SKM-1 treated with dmso at 0.1 percent for 144 hours (cell line): ENCODE data around the gene ITPR3.

Source experiments
- DNase-seq: peaks from one replicate; lab custom pipeline; 2025; ENCODE audit not compliant: unreplicated experiment; lab: John Stamatoyannopoulos, UW

ITPR3 gene

DNA sequence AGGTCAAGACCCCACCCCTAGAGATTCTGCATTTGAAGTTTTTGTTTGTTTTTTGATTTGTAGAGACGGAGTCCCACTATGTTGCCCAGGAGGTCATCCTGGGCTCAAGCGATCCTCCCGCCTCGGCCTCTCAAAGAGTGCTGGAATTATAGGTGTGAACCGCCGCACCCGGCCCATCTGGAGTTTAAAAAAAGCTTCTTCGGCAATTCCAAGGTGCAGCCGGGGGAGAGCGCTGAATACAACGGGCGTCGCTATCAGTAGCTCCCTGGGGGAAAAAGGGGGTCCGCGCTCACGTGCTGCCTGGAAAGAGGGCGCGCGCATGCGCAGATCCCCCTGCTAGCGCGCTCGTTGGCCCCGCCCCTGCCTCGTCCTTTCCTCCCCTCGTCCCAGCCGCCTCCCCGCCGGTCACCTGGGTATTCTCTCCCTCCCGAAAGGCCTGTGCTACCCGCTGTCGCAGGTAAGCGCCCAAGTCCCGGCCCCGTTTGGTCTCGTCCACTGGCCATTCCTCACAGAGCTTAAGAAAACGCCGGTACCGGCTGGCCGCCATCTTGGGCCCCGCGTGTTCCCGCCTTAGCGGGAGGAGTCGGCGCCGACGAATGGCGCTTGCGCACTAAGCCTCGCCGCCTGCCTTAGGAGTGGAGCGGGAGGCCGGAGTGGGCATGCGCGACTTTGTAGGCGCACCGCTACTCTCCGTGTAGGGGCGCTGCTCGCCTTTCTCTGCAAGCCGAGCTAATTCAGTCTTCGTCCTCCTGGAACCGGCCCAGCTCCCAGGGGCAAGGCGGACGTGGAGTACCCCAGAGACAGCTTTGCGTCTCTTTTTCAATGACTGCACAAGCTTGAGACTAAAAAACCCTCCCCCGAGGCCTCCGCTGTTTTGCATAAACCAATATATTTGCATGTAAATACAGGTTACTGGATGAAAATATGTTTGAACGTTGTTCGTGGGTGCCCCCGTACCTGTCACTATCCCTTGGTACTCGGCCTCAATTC, 90.3 kb downstream of the ITPR3 start, which contains the start of gene UQCC2:
TSS of gene UQCC2 (minus strand) at position 561 of the 990 bp plus-strand sequence. CDS start at position 547, 14 bp downstream.
- DNase-seq: peak; percentile 94

DNA sequence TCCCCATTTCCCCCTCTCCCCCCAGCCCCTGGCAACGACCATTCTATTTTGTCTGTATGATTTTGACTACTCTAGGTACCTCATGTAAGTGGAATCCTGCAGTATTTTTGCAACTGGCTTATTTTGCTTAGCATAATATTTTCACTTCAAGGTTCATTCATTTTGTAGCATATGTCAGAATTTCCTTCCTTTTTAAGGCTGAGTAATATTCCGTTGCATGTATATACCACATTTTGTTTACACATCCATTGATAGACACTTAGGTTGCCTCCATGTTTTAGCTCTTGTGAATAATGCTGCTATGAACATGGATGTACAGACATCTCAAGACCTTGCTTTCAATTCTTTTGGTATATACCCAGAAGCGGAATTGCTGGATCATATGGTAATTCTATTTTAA, 91.8 kb downstream of the ITPR3 start:
- no peak for DNase-seq

DNA sequence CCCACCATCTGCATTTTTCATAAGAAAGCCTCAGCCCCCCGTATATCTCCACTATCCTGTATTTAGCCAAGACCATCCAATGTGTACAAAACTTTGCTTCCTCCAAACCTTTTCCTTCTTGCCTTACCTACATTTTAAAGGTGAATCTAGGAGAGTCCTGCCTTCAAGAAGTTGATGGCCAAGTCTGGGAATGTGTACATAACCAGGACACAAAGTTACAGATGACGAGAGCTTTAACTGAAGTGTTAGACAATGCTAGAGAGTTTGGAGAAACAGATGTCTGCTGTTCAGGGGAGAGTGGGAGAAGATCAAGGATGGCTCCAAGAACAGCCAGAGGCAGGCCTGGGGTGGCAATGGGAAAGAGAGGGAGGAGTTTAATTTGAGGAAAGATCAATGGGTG, 92.7 kb downstream of the ITPR3 start:
- no peak for DNase-seq

DNA sequence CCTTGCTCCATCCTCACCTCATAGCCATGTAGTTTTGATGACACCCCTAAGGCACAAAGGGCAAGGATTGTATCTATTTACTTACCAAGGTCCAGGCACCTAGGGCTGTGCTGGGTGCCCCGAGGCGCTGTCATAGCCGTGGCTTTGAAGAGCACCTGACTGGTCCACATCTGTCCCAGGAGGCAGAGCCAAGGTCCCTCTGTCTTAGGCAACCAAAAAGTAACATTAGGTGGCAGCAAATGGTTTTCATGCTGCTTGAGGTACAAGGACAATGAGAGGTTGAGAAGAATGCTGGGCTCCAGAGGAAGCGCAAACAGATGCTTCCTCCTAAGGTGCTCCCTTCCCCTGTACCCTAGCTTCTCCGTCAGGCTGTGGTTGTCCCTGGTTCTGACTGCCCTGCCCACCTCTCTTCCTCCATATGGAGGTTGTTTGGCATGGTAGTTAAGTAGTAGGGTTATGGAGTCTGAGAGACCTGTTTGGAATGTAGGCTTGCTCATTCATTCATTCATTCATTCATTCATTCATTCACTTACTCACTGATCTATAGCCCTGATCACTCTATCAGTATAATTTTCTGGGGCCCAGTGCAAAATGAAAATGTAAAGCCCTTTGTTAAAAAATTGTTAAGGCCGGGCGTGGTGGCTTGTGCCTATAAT, 93.4 kb downstream of the ITPR3 start:
- DNase-seq: no peak

DNA sequence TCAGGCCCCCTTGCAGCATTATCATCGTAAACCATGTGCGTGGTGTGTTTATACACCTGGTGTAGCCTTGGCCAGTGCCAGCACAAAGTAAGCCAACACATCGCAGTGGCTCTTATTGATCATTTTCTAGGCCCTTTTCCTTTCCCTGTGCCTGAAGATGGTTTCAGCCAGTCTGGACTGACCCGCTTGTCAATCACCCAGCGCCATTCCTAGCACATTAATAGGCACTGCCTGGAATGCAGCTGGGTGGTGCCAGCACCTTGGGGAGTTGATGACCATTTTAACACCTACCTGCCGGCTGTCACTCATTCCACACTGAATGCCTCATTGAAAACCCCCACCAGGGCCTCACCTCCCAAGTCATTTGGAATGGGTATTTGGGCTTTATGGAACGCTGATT, 95.3 kb downstream of the ITPR3 start:
- DNase-seq: no peak

DNA sequence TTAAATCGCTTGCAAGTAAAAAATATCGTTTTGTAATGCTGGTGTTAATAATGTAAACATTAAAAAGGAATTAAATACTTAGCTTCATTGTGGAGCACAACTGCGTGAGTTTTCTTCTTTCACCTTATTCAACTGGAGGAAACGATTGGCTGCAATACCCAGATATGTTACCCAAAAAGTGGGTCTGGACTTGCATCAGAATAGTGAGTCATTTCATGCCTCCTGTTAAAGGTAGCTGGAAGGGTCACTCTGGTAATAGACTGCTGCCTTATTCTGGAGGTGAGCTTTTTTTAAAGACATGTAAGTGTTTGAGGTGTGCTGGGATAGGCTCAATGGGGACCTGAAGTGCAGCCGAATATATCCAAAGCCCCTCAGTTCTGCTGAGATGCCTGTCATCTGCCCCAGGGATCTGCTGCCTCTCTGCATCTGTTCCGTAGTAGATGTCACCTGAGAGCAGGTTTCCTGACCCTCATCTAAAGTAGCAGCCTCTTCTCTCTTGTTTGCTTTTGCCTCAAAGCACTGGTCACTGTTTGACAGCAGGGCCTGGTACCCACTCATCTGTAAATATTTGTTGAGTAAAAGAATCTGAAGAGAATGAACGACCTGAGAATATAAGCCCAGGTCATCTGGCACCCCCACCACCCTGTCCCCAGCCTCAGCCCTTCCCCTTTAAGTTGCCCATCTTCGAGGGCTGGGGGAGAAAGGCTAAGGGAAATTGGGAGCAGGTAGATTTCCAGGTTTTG, 95.9 kb downstream of the ITPR3 start:
- no peak for DNase-seq

DNA sequence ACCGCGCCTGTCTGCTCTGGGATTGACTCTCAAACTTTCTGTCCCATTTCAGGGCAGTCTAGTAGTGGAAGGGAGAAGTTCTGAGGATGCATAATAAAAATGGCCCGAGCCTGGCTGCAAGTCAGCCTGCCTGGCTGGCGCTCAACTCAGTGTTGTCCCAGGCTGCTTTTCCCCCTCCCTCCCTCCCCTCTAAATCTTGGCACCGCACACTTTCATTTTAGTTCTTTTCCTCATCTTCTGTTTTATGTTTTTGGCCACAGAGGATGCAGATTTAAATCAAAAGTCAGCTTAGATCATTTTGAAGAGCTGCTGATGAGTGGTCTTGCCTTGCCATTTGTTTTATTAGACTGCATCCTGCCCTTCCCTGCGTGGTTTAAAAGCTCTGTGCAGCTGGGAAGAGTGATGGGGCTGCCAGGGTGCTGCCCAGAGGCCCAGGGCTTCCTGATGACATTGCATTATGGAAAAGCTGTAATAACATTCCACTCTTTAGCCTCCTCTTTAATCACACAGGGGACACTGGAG, 96.9 kb downstream of the ITPR3 start:
- DNase-seq: no peak

DNA sequence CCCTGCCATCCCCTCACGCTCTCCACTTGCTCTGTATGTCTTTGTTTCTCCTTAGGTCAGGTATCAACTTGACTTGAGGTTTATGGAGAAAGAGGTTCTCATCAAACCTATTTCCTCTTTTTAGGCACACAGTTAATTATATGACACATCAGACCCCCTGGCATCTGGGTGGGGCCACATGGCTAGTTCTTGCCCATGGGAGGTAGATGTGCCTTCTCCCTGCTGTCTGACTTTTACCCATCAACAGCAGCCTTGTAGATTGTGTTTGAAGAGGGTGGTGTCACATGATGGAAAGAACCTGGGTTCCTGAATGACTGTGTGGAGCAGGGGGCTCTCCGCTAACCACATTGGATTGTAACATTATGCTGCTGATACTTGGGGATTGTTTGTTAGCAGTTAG, 97.6 kb downstream of the ITPR3 start:
- DNase-seq: peak; percentile 27

DNA sequence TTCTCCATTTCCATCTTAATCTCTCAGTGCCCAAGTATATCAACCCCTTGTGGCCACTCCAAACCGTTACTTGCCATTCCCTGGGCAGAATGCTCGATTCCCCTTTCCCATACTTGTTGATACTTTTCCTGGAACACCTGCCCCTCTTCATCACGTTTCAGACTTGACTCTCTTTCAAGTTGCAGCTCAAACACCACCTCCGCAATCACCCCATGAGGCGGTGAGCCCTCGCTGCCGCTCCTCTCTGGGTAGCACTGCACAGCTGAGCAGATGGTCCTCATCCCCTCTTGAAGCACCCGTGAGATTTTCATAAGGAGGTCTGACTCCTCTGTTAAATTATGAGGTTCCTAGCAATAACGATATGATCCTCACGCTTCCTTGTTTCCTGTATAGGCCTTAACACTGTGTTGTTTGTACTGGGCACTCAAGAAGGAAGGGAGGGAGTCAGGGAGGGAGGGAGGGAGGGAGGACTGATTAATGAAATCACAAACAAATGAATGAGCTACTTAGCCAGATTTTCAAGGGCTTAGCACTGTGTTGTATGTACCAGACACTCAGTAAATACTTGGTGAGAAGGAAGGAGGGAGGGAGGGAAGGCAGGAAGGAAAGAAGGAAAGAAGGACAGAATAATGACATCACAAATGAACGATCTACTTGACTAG, 98.3 kb downstream of the ITPR3 start:
- no peak for DNase-seq

DNA sequence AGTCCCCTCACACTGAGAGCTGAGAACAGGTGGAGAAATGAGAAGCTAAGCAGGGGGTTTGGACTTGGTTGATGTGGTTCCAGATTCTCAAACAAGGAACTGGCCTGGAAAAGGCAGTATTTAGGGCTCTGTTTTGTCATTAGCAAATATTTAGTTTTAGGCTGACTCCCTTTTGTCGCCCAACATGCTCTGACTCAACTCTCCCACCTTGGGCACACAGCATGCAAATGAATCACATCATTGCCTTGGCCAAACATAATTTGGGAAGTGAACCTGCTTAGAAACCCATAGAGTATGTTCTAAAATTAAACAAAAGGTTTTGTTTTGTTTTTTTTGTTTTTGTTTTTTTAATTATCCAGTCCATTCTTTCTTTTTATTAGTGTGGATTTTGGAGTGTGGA, 99.9 kb downstream of the ITPR3 start:
- DNase-seq: no peak

DNA sequence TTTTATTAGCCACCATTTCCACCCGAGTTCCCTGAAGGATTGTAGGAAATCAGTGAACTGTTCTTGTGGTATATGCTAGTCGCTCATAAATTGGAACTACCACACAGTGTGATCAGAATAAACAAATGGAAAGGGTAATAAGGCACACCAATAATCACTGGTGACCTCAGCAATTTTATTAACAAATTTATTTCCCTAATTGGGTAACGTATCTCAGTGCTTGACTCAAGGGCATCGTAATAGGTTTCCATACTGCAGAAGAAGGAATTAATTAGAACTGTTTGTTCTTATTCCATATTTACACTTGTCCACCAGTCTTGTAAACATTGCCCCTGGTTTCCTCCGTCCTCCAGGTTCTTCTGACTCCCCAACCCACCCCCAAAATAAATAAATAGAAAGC, 100.4 kb downstream of the ITPR3 start:
- DNase-seq: no peak

DNA sequence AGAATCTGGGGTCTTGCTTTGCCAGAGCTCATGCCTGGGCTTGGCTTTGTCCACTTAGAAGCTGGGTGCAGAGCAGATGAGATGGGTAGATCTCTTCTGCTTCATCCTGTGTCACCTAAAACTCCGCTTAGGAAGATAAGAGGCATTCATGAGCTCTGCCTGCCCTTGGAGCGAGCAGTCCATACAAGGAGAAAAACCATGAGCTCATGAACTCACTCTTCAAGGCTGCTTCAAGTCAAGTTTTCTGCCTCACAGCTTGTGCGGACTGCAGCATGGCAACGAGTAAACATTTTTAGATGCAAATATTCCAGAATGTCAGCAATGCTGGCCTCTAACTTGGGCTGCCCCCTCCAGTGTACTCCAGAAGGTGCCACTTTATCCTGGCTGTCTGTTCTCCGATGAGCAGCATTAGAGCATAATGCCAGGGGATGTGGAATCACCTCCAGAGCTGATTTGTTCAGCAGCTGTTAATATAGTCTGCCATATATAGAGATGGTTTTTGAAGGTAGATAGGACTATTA, 101.0 kb downstream of the ITPR3 start:
- no peak for DNase-seq

DNA sequence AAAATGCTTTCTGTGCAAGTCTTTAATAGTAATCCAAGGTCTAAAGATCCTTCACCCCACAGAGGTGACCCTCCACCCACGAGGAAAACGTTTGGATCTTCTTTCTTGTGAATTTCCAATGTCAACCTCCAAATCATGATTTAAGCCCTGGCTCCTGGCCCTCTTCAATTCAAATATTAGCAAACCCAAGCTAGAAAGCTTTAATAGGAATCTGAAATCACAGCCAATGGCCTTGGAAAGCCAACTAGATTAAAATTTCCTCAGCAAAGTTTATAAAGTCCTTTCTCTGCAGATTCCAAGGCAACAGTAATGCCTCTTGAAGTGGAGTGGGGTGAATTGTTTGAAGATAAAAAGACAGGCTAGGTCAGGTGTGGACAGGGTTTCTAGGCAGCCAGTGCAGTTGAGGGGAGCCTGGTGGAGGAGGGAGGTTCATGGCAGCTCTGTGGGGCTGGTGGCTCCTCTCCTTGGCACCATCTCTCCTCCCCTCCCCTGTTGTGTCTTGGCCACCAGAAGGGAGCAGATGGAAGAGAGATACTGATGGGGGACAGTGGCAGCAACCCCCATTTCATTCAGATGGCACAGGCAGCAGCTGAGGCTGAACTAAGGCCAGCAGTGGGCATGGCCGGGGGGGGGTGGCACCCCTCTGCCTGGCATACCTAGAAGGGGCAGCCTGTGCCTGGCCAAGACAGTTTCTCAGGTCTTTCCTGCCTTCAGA, 102.4 kb downstream of the ITPR3 start:
- no peak for DNase-seq

DNA sequence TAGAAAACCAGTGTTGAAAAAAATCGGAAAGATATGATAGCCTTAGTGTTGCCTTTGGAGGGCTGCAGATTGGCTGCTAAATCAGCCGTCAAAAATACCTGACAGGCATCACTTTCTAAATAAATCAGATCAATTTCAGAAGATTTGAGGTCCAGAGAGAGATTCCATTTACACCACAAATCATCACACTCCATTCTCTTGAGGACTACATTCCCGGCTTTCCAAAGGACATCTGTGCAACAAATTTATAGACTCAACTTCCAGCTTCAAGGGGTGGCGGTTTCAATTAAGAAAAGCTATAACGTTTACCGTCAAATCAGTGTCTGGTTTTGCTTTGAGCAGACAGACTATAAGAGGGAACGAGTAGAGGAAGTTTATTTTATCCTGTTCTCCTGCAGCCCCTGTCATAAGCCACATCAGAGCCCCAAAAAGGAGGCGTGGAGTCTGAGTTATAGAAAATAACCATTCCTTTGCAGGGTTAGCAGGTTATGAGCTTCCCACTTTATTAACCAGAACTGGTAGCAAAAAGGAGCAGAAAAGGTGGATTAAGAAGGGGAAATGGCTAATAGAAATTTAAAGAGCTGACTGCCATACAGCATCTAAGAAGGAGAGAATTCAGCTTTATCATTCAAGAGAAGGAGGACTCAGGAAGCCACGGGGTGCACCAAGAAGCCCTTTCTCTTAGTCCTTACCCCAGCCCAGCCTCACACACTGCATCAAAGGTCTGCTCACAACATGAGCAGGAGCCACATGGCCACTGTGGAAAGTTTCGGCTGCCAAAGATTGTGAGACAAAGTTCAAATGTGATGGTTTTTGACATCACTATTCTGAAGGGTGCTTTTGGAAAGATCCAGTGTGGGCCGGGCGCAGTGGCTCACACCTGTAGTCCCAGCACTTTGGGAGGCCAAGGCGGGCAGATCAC, 103.2 kb downstream of the ITPR3 start:
- DNase-seq: no peak

DNA sequence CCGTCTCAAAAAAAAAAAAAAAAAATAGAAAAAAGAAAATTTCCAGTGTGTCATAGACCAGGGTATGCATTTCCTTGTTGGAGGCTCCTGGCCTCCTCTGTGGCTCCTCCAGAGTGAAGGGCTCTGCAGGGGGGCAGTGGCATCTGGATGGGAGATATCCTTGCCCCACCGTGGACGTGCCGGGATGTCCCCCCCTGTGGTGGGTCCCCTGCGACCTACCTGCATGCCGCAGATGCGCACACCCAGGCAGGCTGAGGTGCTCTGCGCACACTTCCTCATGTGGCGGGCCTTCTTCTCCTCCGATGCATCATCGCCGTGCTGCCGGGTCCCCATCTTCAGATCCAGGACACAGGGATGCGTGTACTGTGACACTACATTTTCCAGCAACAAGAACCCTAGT, 104.1 kb downstream of the ITPR3 start:
- DNase-seq: no peak

DNA sequence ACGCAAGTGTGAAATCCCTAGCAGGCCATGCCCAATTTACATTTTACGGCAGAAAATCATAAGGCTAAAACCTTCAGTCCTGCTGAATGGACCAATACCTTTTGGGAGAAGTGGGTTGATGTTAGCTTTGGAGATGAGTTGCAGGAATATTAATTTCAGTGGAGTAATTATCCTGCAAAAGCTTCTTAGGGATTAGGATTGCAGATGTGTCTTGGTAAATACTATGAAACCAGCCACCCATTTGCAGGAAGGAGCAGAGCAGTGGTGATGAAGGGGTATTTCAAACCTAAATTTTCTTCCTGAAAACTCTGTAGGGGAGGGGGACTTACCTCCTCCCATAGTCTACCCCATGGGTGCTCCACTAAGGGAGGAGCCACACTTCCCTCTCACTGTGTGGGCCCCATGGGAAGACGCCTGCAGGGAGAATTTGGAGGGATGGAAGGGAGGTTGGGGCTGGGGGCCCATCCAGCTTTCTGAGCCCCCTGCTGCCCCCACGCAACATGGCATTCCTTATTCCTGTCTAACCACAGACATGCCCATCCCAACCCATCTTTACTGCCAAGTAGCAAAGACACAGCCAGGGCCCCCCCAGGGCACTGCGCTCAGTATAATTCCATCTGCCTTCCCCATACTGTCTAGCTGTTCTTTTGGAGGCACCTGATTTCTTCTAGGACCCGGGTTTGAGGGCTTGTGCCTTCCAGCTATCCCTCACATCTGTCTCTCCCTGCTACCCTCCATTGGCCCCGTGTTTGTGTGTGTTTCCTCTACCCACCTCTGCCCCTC, 105.0 kb downstream of the ITPR3 start:
- no peak for DNase-seq

DNA sequence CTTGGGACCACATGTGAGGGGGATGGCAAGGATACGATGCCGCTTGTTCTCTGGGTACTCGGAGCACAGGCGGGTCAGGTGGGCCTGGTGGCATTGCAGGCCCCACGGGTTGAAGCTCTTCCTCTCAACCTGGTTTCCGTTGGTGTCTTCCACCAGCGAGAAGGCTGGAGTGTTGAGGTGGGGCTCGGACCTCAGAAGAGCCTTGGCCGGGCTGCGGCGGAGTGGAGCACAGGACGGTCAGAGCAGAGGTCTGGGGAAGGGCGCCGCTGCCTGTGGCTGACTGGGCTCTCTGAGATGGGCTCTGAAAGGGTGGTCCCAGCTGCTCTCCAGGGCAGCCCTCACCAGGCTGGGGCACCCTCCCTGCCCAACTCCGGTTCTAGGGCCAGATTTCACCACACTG, 105.6 kb downstream of the ITPR3 start:
- DNase-seq: no peak

DNA sequence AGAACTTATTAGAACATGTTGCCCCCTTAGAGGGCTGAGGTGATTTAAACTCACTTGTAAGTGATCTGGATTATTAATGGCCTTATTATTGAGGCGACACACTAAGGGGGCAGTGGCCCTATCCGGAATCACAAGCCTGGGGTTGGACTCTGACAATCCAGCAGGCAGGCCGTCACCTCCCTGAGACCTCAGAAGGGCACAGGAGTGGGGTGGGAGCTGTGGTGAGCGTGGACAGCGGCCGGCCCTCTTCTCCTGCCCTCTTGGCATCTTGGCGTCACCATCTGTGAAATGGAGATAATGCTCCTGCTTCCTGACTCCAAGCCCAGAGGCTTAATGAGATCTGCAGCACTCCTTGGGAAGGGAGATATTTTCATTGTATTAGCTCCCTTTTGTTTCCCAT, 106.0 kb downstream of the ITPR3 start:
- no peak for DNase-seq
